Panc1 (cell line): ENCODE results near the gene PTP4A2. TPM values are rescaled to one million over a fixed set of nuclear protein-coding genes. Genes with fewer than 3 reads are reported as not detected.

Experiments used
- ATAC-seq: fragments of 200-7000 bp; cut with Tn5 transposase; 2 replicates; pipeline ENCODE4 v1.9.1; 2020; ENCODE audit warnings: mild to moderate bottlenecking, moderate library complexity
- BruUV-seq: library from RNA; stranded (reverse); fragments of 400-500 nt; replicated peaks from 2 replicates; lab custom pipeline; 2021; lab: Mats Ljungman, UMichigan
- CTCF ChIA-PET: fragments of 300-600 bp; sonication (Branson Sonifier 250); formaldehyde crosslinking; loops from one replicate; lab custom pipeline; 2022; ENCODE audit warnings: antibody characterized with exemption; lab: Charles Lee
- POLR2A ChIA-PET: fragments of 300-600 bp; sonication (Branson Sonifier 250); formaldehyde crosslinking; loops from one replicate; lab custom pipeline; 2022; ENCODE audit warnings: antibody characterized with exemption; lab: Charles Lee
- DNase-seq: peaks from one replicate; pipeline ENCODE4 v3.0.0-alpha.2; 2010; ENCODE audit warnings: low read depth, low spot score
- H3K27ac ChIP-seq: 2 replicates; pipeline ENCODE4 v1.5.1; 2011; ENCODE audit warnings: mild to moderate bottlenecking, low read length, inconsistent platforms
- H3K27me3 ChIP-seq: fragments of 200-500 bp; sonication (Bioruptor generic); 2 replicates; pipeline ENCODE4 v1.6.0; 2014; ENCODE audit warnings: low read length, inconsistent platforms; ENCODE audit not compliant: control insufficient read depth, insufficient read depth
- H3K36me3 ChIP-seq: fragments of 200-500 bp; sonication (Bioruptor generic); 2 replicates; pipeline ENCODE4 v1.5.1; 2014; ENCODE audit warnings: inconsistent platforms, mild to moderate bottlenecking, low read length, moderate library complexity; ENCODE audit not compliant: control insufficient read depth, insufficient read depth
- H3K4me1 ChIP-seq: 2 replicates; pipeline ENCODE4 v1.5.1; 2011; ENCODE audit warnings: inconsistent platforms, mild to moderate bottlenecking, low read length, moderate library complexity; ENCODE audit not compliant: control insufficient read depth, insufficient read depth
- H3K4me3 ChIP-seq, 2 experiments: 2 replicates each; pipeline ENCODE4 v1.5.1; 2011 to 2012; ENCODE audit warnings: low read depth in 2 of 2, low read length in 2 of 2, mild to moderate bottlenecking in 2 of 2, inconsistent platforms in 1 of 2, moderate library complexity in 1 of 2
- H3K9me3 ChIP-seq: fragments of 200-500 bp; sonication (Bioruptor generic); 2 replicates; pipeline ENCODE4 v1.5.1; 2014; ENCODE audit warnings: low read depth, mild to moderate bottlenecking, inconsistent platforms, low read length, moderate library complexity; ENCODE audit not compliant: control insufficient read depth, insufficient read depth
- POLR2AphosphoS5 ChIP-seq: IDR thresholded peaks from 2 replicates; pipeline ENCODE4 v1.6.1; 2012; ENCODE audit warnings: mild to moderate bottlenecking, low read depth, low read length, moderate library complexity
- SIN3A ChIP-seq: IDR thresholded peaks from 2 replicates; pipeline ENCODE4 v1.6.1; 2012; ENCODE audit warnings: low read depth, mild to moderate bottlenecking, low read length, moderate library complexity, borderline replicate concordance; ENCODE audit not compliant: insufficient read depth
- TCF7L2 ChIP-seq: IDR thresholded peaks from 2 replicates; pipeline ENCODE4 v1.6.1; 2011; ENCODE audit warnings: mild to moderate bottlenecking, low read depth, low read length, inconsistent platforms
- in situ Hi-C: cut with HindIII; loops from 2 replicates; pipeline ENCODE4 v1.10.0; 2016; ENCODE audit warnings: low sequenced_read_pairs, low pct_unique_long_range_greater_than_20kb
- intact Hi-C: fragments of 100-400 bp; cut with micrococcal nuclease; formaldehyde crosslinking; loops from one replicate; pipeline ENCODE4 v1.10.0; 2022; ENCODE audit not compliant: unreplicated experiment
- total RNA-seq: library from RNA; stranded (reverse); gene quantifications from one replicate; pipeline ENCODE4 v1.2.1, GENCODE V29; 2021; ENCODE audit not compliant: unreplicated experiment
- TF ChIP-seq, protein P1 (sequence below): fragments of 450-650 bp; IDR thresholded peaks from 2 replicates; pipeline ENCODE4 v1.5.1; 2017; ENCODE audit warnings: mild to moderate bottlenecking
- TF ChIP-seq, protein P2 (sequence below), 2 experiments: IDR thresholded peaks; 2 replicates each; pipeline ENCODE4 v1.6.1; 2011 to 2012; ENCODE audit warnings: low read depth in 2 of 2, control low read depth in 1 of 2, low read length in 1 of 2, mild to moderate bottlenecking in 1 of 2, moderate library complexity in 1 of 2; ENCODE audit not compliant: insufficient read depth in 1 of 2

The PTP4A2 gene
- total RNA-seq, 1 experiment from 2014 or later, result 559 TPM

DNA sequence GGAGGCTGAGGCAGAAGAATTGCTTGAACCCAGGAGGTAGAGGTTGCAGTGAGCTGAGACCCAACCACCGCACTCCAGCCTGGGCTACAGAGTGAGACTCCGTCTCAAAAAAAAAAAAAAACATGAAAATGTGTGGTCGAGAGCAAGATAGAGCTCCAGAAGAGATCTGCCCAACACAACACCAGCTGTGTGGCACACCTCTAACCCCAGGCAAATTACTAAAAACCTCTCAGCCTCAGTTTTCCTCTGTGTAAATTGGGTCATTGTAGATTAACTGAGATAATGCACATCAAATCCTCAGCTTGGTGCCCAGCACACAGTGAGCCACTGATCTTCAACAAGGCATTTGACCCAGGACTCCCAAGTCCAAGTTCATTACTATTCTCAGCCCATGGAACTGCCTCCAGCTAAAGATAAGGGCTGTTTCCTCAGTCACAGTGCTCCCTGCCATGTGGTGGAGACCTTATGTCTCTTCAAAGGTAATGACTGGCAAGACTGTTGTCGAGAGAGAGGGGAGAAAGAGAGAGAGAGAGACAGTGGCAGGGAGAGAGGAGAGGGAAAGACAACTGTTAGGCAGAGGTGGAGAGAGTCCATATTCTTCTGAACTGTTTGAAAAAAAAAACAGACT, 58.1 kb downstream of the PTP4A2 start:
- Histone ChIP-seq H3K4me1 (0 out of 2 replicates have a peak, but pooled peaks cover 3% of the 10 kb centered on the region), H3K27ac (no peak overlapping the region), H3K9me3 (no peaks in the 10 kb centered on the region), H3K27me3 (no peaks in the 10 kb centered on the region), H3K4me3 (no peak overlapping the region), H3K36me3 (no peaks in the 10 kb centered on the region)
- POLR2A ChIA-PET, result interaction anchor here (0.6 kb wide), 2 partner anchors 13 to 63 kb away, joined by 4 to 5 read pairs; no protein-coding TSS in a partner anchor
- BruUV-seq, result no TSS peak
- ATAC-seq, result no peak
- CTCF ChIA-PET, result interaction anchor here (0.6 kb wide), 1 partner anchor 266 kb away, joined by 6 read pairs; no protein-coding TSS in a partner anchor
- in situ Hi-C loops, result no loop called here
- TF ChIP-seq, protein P1, sequence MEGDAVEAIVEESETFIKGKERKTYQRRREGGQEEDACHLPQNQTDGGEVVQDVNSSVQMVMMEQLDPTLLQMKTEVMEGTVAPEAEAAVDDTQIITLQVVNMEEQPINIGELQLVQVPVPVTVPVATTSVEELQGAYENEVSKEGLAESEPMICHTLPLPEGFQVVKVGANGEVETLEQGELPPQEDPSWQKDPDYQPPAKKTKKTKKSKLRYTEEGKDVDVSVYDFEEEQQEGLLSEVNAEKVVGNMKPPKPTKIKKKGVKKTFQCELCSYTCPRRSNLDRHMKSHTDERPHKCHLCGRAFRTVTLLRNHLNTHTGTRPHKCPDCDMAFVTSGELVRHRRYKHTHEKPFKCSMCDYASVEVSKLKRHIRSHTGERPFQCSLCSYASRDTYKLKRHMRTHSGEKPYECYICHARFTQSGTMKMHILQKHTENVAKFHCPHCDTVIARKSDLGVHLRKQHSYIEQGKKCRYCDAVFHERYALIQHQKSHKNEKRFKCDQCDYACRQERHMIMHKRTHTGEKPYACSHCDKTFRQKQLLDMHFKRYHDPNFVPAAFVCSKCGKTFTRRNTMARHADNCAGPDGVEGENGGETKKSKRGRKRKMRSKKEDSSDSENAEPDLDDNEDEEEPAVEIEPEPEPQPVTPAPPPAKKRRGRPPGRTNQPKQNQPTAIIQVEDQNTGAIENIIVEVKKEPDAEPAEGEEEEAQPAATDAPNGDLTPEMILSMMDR, result no peak
- TF ChIP-seq SIN3A (no peak), TCF7L2 (no peak), POLR2AphosphoS5 (no peak)
- TF ChIP-seq, protein P2, sequence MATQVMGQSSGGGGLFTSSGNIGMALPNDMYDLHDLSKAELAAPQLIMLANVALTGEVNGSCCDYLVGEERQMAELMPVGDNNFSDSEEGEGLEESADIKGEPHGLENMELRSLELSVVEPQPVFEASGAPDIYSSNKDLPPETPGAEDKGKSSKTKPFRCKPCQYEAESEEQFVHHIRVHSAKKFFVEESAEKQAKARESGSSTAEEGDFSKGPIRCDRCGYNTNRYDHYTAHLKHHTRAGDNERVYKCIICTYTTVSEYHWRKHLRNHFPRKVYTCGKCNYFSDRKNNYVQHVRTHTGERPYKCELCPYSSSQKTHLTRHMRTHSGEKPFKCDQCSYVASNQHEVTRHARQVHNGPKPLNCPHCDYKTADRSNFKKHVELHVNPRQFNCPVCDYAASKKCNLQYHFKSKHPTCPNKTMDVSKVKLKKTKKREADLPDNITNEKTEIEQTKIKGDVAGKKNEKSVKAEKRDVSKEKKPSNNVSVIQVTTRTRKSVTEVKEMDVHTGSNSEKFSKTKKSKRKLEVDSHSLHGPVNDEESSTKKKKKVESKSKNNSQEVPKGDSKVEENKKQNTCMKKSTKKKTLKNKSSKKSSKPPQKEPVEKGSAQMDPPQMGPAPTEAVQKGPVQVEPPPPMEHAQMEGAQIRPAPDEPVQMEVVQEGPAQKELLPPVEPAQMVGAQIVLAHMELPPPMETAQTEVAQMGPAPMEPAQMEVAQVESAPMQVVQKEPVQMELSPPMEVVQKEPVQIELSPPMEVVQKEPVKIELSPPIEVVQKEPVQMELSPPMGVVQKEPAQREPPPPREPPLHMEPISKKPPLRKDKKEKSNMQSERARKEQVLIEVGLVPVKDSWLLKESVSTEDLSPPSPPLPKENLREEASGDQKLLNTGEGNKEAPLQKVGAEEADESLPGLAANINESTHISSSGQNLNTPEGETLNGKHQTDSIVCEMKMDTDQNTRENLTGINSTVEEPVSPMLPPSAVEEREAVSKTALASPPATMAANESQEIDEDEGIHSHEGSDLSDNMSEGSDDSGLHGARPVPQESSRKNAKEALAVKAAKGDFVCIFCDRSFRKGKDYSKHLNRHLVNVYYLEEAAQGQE (IDR thresholded peaks at IDR 0.05; ENCODE audit: insufficient read depth in 1 of 2, low read depth in 2 of 2, low read length in 1 of 2), result no peak
- no peak for DNase-seq
- intact Hi-C loops, result no loop called here

DNA sequence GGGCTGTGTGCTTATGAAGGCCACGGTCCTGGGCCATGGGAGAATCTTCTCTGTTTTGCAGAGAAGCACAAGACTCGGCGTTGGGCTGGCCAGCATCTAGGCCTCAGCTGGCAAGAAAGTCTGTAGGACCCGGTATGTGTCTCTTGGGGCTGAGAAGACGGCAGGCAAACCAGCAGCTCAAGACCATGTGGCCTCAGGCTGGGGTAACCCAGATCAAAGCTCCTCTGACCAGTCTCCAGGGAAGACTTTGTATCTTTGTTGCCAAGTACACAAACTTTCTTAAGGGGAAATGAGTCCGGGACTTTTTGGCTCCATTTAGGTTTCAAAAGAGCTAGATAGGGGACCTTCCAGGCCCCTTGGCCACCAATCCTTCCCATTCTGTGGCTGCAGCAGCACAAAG, 60.1 kb downstream of the PTP4A2 start:
- 0 out of 2 replicates have a peak, but pooled peaks have one; percentile 48 for ATAC-seq
- CTCF ChIA-PET, result no interaction called here
- no TSS peak for BruUV-seq
- Histone ChIP-seq H3K4me1 (0 out of 2 replicates have a peak, but pooled peaks cover 3% of the 10 kb centered on the region), H3K4me3 (no peak overlapping the region), H3K27ac (no peak overlapping the region), H3K9me3 (no peaks in the 10 kb centered on the region), H3K36me3 (no peaks in the 10 kb centered on the region), H3K27me3 (no peaks in the 10 kb centered on the region)
- in situ Hi-C loops, result no loop called here
- intact Hi-C loops, result no loop called here
- TF ChIP-seq, protein P2 (IDR thresholded peaks at IDR 0.05; ENCODE audit: insufficient read depth in 1 of 2, low read depth in 2 of 2, low read length in 1 of 2), result no peak
- no peak for DNase-seq
- POLR2A ChIA-PET, result no interaction called here
